Choroid plexus epithelial cell (primary cell): ENCODE data around the gene KLF2.
"Not testable (repeated sequence)": the region's sequence is repeated elsewhere in the genome, so short reads cannot be mapped to it uniquely, and the experiment has no call there.

ENCODE experiments used
- DNase-seq: peaks from one replicate; pipeline ENCODE4 v3.0.0-alpha.2; 2010; ENCODE audit warnings: low read depth
- H3K4me3 ChIP-seq: 2 replicates; pipeline ENCODE4 v1.5.1; 2011; ENCODE audit warnings: low read depth, mild to moderate bottlenecking, control low read depth, low read length, moderate library complexity
- CTCF ChIP-seq: conservative IDR thresholded peaks from 2 replicates; pipeline ENCODE4 v1.5.1; 2011; ENCODE audit warnings: low read depth, mild to moderate bottlenecking, control low read depth, inconsistent platforms, low read length, moderate library complexity

The KLF2 gene

GRCh38 chr19:16297575-16298178, 26.9 kb upstream of the KLF2 start:
- no peak for TF ChIP-seq CTCF
- no peak for DNase-seq

GRCh38 chr19:16298334-16298733, 26.3 kb upstream of the KLF2 start:
- DNase-seq: no peak
- no peak for TF ChIP-seq CTCF
- H3K4me3 ChIP-seq: no peak overlapping the region

More at GRCh38 chr19:16297575-16298178, 26.9 kb upstream of the KLF2 start:
- no peak overlapping the region for H3K4me3 ChIP-seq

GRCh38 chr19:16301999-16302694, 22.5 kb upstream of the KLF2 start:
- no peak for DNase-seq
- no peak overlapping the region for H3K4me3 ChIP-seq
- no peak for TF ChIP-seq CTCF

- TF ChIP-seq CTCF: no peak
- H3K4me3 ChIP-seq: no peak overlapping the region
- no peak for DNase-seq
Measured at GRCh38 chr19:16303755-16304154, 20.9 kb upstream of the KLF2 start.

GRCh38 chr19:16304511-16304910, 20.1 kb upstream of the KLF2 start:
- H3K4me3 ChIP-seq, DNase-seq: not testable (repeated sequence)

- not testable (repeated sequence) for H3K4me3 ChIP-seq, DNase-seq
Measured at GRCh38 chr19:16305060-16305459, 19.6 kb upstream of the KLF2 start.

GRCh38 chr19:16306728-16307402, 17.8 kb upstream of the KLF2 start:
- no peak for TF ChIP-seq CTCF
- no peak overlapping the region for H3K4me3 ChIP-seq
- DNase-seq: no peak

- H3K4me3 ChIP-seq: no peak overlapping the region
- no peak for TF ChIP-seq CTCF
- DNase-seq: no peak
Measured at GRCh38 chr19:16308081-16308480, 16.5 kb upstream of the KLF2 start.
